H1 (cell line): ENCODE data around the gene DDOST. TPM values are rescaled to one million over a fixed set of nuclear protein-coding genes. Genes with fewer than 3 reads are reported as not detected.

Experiments
- ASH2L ChIP-seq: fragments of 200-600, 300-600 bp; sonication (generic); IDR thresholded peaks from one replicate; pipeline ENCODE4 v1.7.1; 2017; ENCODE audit warnings: low read length
- BCL11A ChIP-seq, 2 experiments: IDR thresholded peaks; one replicate each; pipeline ENCODE4 v1.6.1; 2011; ENCODE audit warnings: low read depth in 2 of 2, low read length in 2 of 2, mild to moderate bottlenecking in 2 of 2
- CHD2 ChIP-seq: IDR thresholded peaks from 2 replicates; pipeline ENCODE4 v1.6.1; 2012; ENCODE audit warnings: low read length, improper control_type of control experiment
- CREB1 ChIP-seq: IDR thresholded peaks from 2 replicates; pipeline ENCODE4 v1.6.1; 2012; ENCODE audit warnings: inconsistent platforms
- polyA plus RNA-seq, 7 experiments: library from polyadenylated mRNA; depleted of rRNA in 3 of 7; stranded (reverse) in 5 of 7; unstranded in 2 of 7; fragments of >200 nt in 5 of 7; fragments of 200-250 nt in 2 of 7; gene quantifications; 1 replicate in 5 of 7; 2 replicates in 1 of 7; 4 replicates in 1 of 7; pipeline versions ENCODE4 v1.2.1 to v1.2.3, GENCODE V29; 2011 to 2013; ENCODE audit warnings: missing spikeins in 2 of 7, mixed read lengths in 2 of 7
- total RNA-seq: library from RNA; stranded (reverse); fragmentation: NEBNext Ultra II Directional; extraction: Animal tissue kit (Norgen Biotek cat#: 25700); gene quantifications from 2 replicates; pipeline ENCODE4 v1.2.1, GENCODE V29; 2021

Gene DDOST
- total and polyA plus RNA-seq, 2 of the 8 experiments (the other 6 are each of a cell fraction or from before 2014, with no cell fraction given): 253 to 336 TPM

- TF ChIP-seq CHD2: no peak
- TF ChIP-seq CREB1: no peak
- no peak for TF ChIP-seq BCL11A (IDR thresholded peaks at IDR 0.05; ENCODE audit: low read depth in 2 of 2, low read length in 2 of 2)
- TF ChIP-seq ASH2L: no peak
These were observed 34.3 kb upstream of the DDOST start (continued) for GRCh38 chr1:20695515-20695914.
